Lung (tissue), 12 donors: ENCODE results near the gene GLIS2. TPM values are rescaled to one million over a fixed set of nuclear protein-coding genes. Genes with fewer than 3 reads are reported as not detected.

ENCODE experiments used
- ATAC-seq: fragments of 200-7000 bp; cut with Tn5 transposase; one replicate; pipeline ENCODE4 v1.9.1; 2020; ENCODE audit warnings: moderate number of reproducible peaks; ENCODE audit not compliant: insufficient read depth, low FRiP score
- DNase-seq, 3 donors: peaks; one replicate each; pipeline ENCODE4 v3.0.0-alpha.2; 2013 to 2017
- H3K27ac ChIP-seq, 2 donors: one replicate each; pipeline ENCODE4 v1.5.1; 2013; ENCODE audit warnings: mild to moderate bottlenecking in 2 of 2, moderate library complexity in 2 of 2, control low read depth in 1 of 2, inconsistent platforms in 1 of 2, low read depth in 1 of 2, low read length in 1 of 2
- H3K27me3 ChIP-seq, 3 donors: one replicate each; pipeline ENCODE4 v1.5.1; 2013; ENCODE audit warnings: low read length in 2 of 3; ENCODE audit not compliant: control insufficient read depth in 3 of 3, insufficient read depth in 3 of 3
- H3K36me3 ChIP-seq, 4 donors: one replicate each; pipeline ENCODE4 v1.5.1; 2013; ENCODE audit warnings: low read length in 4 of 4, mild to moderate bottlenecking in 1 of 4, moderate library complexity in 1 of 4; ENCODE audit not compliant: control insufficient read depth in 4 of 4, insufficient read depth in 4 of 4
- H3K4me1 ChIP-seq, 5 donors: one replicate each; pipeline ENCODE4 v1.5.1; 2013; ENCODE audit warnings: low read length in 5 of 5, mild to moderate bottlenecking in 2 of 5, moderate library complexity in 1 of 5; ENCODE audit not compliant: control insufficient read depth in 5 of 5, insufficient read depth in 5 of 5
- H3K4me3 ChIP-seq: one replicate; pipeline ENCODE4 v1.5.1; 2013; ENCODE audit warnings: mild to moderate bottlenecking, control low read depth, moderate library complexity
- H3K9ac ChIP-seq, 2 donors: one replicate each; pipeline ENCODE4 v1.5.1; 2013; ENCODE audit warnings: low read length in 2 of 2, control low read depth in 1 of 2; ENCODE audit not compliant: insufficient read depth in 1 of 2
- H3K9me3 ChIP-seq, 4 donors: one replicate each; pipeline ENCODE4 v1.5.1; 2013; ENCODE audit warnings: low read length in 3 of 4, mild to moderate bottlenecking in 1 of 4, moderate library complexity in 1 of 4; ENCODE audit not compliant: control insufficient read depth in 4 of 4, insufficient read depth in 3 of 4
- CTCF ChIP-seq: IDR thresholded peaks from 2 replicates; pipeline ENCODE4 v1.5.1; 2012; ENCODE audit warnings: mild to moderate bottlenecking; ENCODE audit errors: control extremely low read depth, extremely low read depth
- WGBS, 2 donors: extraction: QIAGEN DNeasy Blood & Tissue Kit; methylation state at CpG; one replicate each; pipeline ENCODE4 v1.1.7; 2013; 5-methylcytosine and 5-hydroxymethylcytosine counted together
- polyA plus RNA-seq, 2 donors: library from polyadenylated mRNA; stranded (reverse); fragments of 200-250 nt; gene quantifications; one replicate each; pipeline ENCODE4 v1.2.1, GENCODE V29; 2013
- total RNA-seq, 2 donors: library from RNA; depleted of rRNA in 1 of 2; stranded (reverse); fragments of >200 nt in 1 of 2; gene quantifications; one replicate each; pipeline ENCODE4 v1.2.1, GENCODE V29; 2014 to 2021
- donor health status: control.
- donor health status: control.
- donor health status: Bipolar disorder and iron deficiency.
- donor health status: healthy.
- donor health status: DM: yes; HTN: yes; CAD: no.

GLIS2 gene
- total and polyA plus RNA-seq, 4 donors, result 8.8 to 25.5 (median 14.9) TPM

GRCh38 chr16:4375717-4376116 is 59.9 kb downstream of the GLIS2 start:
- no peak for TF ChIP-seq CTCF
- no peaks in the 10 kb centered on the region for H3K9me3 ChIP-seq
- no peaks in the 10 kb centered on the region for H3K27me3 ChIP-seq
- no peak overlapping the region for H3K4me3 ChIP-seq
- no peak for DNase-seq
- H3K4me1 ChIP-seq, result peaks cover 7 to 66% (median 39%) of the 10 kb centered on the region in 5 donors
- 78 to 86% methylated on average over 15 of the region's 15 CpGs for WGBS, 2 donors
- peaks cover 0 to 17% (median 1%) of the 10 kb centered on the region in 4 donors for H3K36me3 ChIP-seq
- ATAC-seq, result no peak
- no peak overlapping the region for H3K9ac ChIP-seq
- H3K27ac ChIP-seq, result peak overlapping the region; percentile 51 to 90

- Histone ChIP-seq H3K9ac (no peak overlapping the region), H3K9me3 (no peaks in the 10 kb centered on the region), H3K4me1 (peaks cover 7 to 60% (median 36%) of the 10 kb centered on the region in 5 donors), H3K27me3 (no peaks in the 10 kb centered on the region), H3K4me3 (no peak overlapping the region), H3K27ac (peak overlapping the region; percentile 51 to 90), H3K36me3 (peaks cover 0 to 22% (median 3%) of the 10 kb centered on the region in 4 donors)
- no peak for TF ChIP-seq CTCF
- peak; percentile 7 for ATAC-seq
- 51 to 76% methylated on average over 29 to 31 of the region's 31 CpGs for WGBS, 2 donors
- DNase-seq, result peak; percentile 85 to 92 (median 89)
Measured at GRCh38 chr16:4376126-4376892, 60.4 kb downstream of the GLIS2 start.

- TF ChIP-seq CTCF, result no peak
- H3K4me3 ChIP-seq, result no peak overlapping the region
- no peak overlapping the region for H3K9ac ChIP-seq
- peaks cover 7 to 58% (median 38%) of the 10 kb centered on the region in 5 donors for H3K4me1 ChIP-seq
- ATAC-seq (no peak), DNase-seq (peak in 2 of 3 donors; percentile 10 to 37)
- peaks cover 0 to 29% (median 3%) of the 10 kb centered on the region in 4 donors for H3K36me3 ChIP-seq
- H3K9me3 ChIP-seq, result no peaks in the 10 kb centered on the region
- no peaks in the 10 kb centered on the region for H3K27me3 ChIP-seq
- peak overlapping the region in 1 of 2 donors; percentile 59 for H3K27ac ChIP-seq
- WGBS, 2 donors, result 71 to 80% methylated on average over 27 of the region's 27 CpGs
Measured at GRCh38 chr16:4376893-4377572, 61.2 kb downstream of the GLIS2 start.
